HepG2 (cell line): ENCODE measurements around the gene FFAR2. TPM values are rescaled to one million over a fixed set of nuclear protein-coding genes. Genes with fewer than 3 reads are reported as not detected.

Experiments used
- ASH2L ChIP-seq: fragments of 300-600, 200-600 bp; sonication (generic); IDR thresholded peaks from 2 replicates; pipeline ENCODE4 v1.7.0; 2017; ENCODE audit warnings: low read depth, mild to moderate bottlenecking, moderate library complexity, mixed read lengths, low read length; ENCODE audit not compliant: insufficient read length
- BCL6 ChIP-seq: IDR thresholded peaks from 2 replicates; pipeline ENCODE4 v1.6.1; 2016; ENCODE audit warnings: missing genetic modification reagents, missing compliant biosample characterization
- ELF3 ChIP-seq: IDR thresholded peaks from 2 replicates; pipeline ENCODE4 v1.6.1; 2016; ENCODE audit warnings: missing genetic modification reagents, missing compliant biosample characterization
- MEIS1 ChIP-seq: sonication (generic); formaldehyde crosslinking; IDR thresholded peaks from 2 replicates; pipeline ENCODE4 v1.9.0; 2021; ENCODE audit warnings: mild to moderate bottlenecking, missing genetic modification reagents, moderate library complexity, borderline replicate concordance
- NR2F6 ChIP-seq, 2 experiments: IDR thresholded peaks; 2 replicates each; pipeline ENCODE4 v1.6.1; 2016; ENCODE audit warnings: antibody characterized with exemption in 1 of 2, mild to moderate bottlenecking in 1 of 2
- RBM39 ChIP-seq: fragments of 200-400 bp; formaldehyde crosslinking; IDR thresholded peaks from one replicate; pipeline ENCODE4 v1.6.1; 2018; ENCODE audit warnings: antibody characterized with exemption, mild to moderate bottlenecking, low read depth, low read length; ENCODE audit not compliant: poor library complexity, severe bottlenecking
- SPEN ChIP-seq: sonication (generic); formaldehyde crosslinking; IDR thresholded peaks from 2 replicates; pipeline ENCODE4 v1.5.1; 2020; ENCODE audit warnings: low read depth, mild to moderate bottlenecking, missing genetic modification reagents
- ZBTB20 ChIP-seq: sonication (generic); formaldehyde crosslinking; IDR thresholded peaks from 2 replicates; pipeline ENCODE4 v1.8.1; 2023; ENCODE audit warnings: missing genetic modification reagents, low read depth, mild to moderate bottlenecking, borderline replicate concordance
- ZKSCAN8 ChIP-seq: IDR thresholded peaks from 2 replicates; pipeline ENCODE4 v1.6.1; 2016; ENCODE audit warnings: borderline replicate concordance, missing genetic modification reagents, missing compliant biosample characterization
- ZNF232 ChIP-seq: sonication (generic); formaldehyde crosslinking; IDR thresholded peaks from 2 replicates; pipeline ENCODE4 v1.4.0; 2020; ENCODE audit warnings: missing genetic modification reagents, borderline replicate concordance
- ZNF3 ChIP-seq: IDR thresholded peaks from 2 replicates; pipeline ENCODE4 v1.7.0; 2017; ENCODE audit warnings: inconsistent platforms
- ZNF557 ChIP-seq: sonication (generic); formaldehyde crosslinking; IDR thresholded peaks from 2 replicates; pipeline ENCODE4 v1.4.0; 2020; ENCODE audit warnings: missing genetic modification reagents
- ZNF768 ChIP-seq: sonication (generic); formaldehyde crosslinking; IDR thresholded peaks from 2 replicates; pipeline ENCODE4 v1.4.0; 2020; ENCODE audit warnings: missing genetic modification reagents
- ZNF879 ChIP-seq: sonication (generic); formaldehyde crosslinking; IDR thresholded peaks from 2 replicates; pipeline ENCODE4 v1.8.1; 2023; ENCODE audit warnings: missing genetic modification reagents
- polyA plus RNA-seq, 8 experiments: library from polyadenylated mRNA; depleted of rRNA in 3 of 8; stranded (reverse) in 7 of 8; unstranded in 1 of 8; fragments of >200 nt; fragmentation: Illumina TruSeq in 4 of 8; extraction: Trizol in 4 of 8; gene quantifications; 2 replicates each; pipeline versions ENCODE4 v1.2.1 to v1.2.3, GENCODE V29; 2011 to 2016; ENCODE audit warnings: low read depth in 4 of 8, missing spikeins in 1 of 8, mixed read lengths in 1 of 8; ENCODE audit not compliant: insufficient read depth in 1 of 8
- total RNA-seq, 5 experiments: library from RNA; depleted of rRNA; stranded (reverse); fragments of >200 nt; fragmentation: Illumina TruSeq; extraction: Trizol; gene quantifications; 2 replicates each; pipeline ENCODE4 v1.2.3, GENCODE V29; 2016; ENCODE audit warnings: low read depth in 1 of 5
- TF ChIP-seq, protein P1 (sequence below): sonication (generic); formaldehyde crosslinking; IDR thresholded peaks from 2 replicates; pipeline ENCODE4 v1.5.1; 2020; ENCODE audit warnings: mild to moderate bottlenecking, missing genetic modification reagents, borderline replicate concordance
- TF ChIP-seq, protein P2 (sequence below): IDR thresholded peaks from 2 replicates; pipeline ENCODE4 v1.6.1; 2012; ENCODE audit warnings: inconsistent platforms
- TF ChIP-seq, protein P3 (sequence below): sonication (generic); formaldehyde crosslinking; IDR thresholded peaks from 2 replicates; pipeline ENCODE4 v1.8.0; 2022; ENCODE audit warnings: mild to moderate bottlenecking, missing genetic modification reagents

Gene FFAR2
- total and polyA plus RNA-seq, 2 of the 13 experiments (the other 11 are each of a cell fraction or from before 2014, with no cell fraction given): 0.12 TPM; not detected in 1

DNA sequence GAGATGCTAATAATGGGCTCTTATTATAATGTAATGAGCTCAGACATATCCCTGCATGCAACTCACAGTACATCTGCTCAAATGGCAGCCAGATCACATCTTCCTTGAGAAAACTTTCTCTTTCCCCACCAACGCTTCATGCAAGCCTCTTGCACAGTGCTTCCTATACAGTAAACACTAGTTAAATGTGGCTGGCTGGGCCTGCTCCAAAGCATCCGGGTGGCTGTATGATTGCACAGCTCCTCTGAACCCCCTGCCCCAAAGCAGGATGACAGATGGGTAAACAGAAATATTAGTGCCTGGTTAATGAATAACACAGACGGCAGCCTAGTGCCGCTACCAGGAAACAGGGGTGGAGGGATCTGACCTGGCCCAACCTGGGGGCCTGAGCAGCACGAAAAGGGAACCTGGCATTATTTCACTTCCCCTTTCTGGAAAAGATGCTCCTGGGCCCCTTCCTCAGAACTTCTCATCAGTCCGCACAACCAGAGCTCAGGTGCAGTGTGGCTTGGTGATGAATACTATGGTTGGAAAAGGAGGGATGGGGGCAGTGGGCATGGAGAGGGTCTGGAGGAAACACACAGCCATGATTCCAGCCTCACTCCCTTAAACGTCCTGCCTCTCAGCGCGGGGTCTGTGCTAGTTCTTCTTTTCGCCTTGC is 10.8 kb downstream of the FFAR2 start (continued):
- TF ChIP-seq, protein P1, sequence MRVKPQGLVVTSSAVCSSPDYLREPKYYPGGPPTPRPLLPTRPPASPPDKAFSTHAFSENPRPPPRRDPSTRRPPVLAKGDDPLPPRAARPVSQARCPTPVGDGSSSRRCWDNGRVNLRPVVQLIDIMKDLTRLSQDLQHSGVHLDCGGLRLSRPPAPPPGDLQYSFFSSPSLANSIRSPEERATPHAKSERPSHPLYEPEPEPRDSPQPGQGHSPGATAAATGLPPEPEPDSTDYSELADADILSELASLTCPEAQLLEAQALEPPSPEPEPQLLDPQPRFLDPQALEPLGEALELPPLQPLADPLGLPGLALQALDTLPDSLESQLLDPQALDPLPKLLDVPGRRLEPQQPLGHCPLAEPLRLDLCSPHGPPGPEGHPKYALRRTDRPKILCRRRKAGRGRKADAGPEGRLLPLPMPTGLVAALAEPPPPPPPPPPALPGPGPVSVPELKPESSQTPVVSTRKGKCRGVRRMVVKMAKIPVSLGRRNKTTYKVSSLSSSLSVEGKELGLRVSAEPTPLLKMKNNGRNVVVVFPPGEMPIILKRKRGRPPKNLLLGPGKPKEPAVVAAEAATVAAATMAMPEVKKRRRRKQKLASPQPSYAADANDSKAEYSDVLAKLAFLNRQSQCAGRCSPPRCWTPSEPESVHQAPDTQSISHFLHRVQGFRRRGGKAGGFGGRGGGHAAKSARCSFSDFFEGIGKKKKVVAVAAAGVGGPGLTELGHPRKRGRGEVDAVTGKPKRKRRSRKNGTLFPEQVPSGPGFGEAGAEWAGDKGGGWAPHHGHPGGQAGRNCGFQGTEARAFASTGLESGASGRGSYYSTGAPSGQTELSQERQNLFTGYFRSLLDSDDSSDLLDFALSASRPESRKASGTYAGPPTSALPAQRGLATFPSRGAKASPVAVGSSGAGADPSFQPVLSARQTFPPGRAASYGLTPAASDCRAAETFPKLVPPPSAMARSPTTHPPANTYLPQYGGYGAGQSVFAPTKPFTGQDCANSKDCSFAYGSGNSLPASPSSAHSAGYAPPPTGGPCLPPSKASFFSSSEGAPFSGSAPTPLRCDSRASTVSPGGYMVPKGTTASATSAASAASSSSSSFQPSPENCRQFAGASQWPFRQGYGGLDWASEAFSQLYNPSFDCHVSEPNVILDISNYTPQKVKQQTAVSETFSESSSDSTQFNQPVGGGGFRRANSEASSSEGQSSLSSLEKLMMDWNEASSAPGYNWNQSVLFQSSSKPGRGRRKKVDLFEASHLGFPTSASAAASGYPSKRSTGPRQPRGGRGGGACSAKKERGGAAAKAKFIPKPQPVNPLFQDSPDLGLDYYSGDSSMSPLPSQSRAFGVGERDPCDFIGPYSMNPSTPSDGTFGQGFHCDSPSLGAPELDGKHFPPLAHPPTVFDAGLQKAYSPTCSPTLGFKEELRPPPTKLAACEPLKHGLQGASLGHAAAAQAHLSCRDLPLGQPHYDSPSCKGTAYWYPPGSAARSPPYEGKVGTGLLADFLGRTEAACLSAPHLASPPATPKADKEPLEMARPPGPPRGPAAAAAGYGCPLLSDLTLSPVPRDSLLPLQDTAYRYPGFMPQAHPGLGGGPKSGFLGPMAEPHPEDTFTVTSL (CRISPR knock-in tag): no peak; the same call in 1 of the 2 replicates
- TF ChIP-seq, protein P2, sequence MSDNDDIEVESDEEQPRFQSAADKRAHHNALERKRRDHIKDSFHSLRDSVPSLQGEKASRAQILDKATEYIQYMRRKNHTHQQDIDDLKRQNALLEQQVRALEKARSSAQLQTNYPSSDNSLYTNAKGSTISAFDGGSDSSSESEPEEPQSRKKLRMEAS: peak; percentile 53
- peak; percentile 42; the same call in 1 of the 2 replicates for TF ChIP-seq ZNF3 (CRISPR knock-in tag)
- TF ChIP-seq ZNF232 (CRISPR knock-in tag): peak; percentile 50; the same call in 1 of the 2 replicates
- peak; percentile 95 for TF ChIP-seq ASH2L
- TF ChIP-seq ZBTB20: peak; percentile 74; the same call in 1 of the 2 replicates
- peak; percentile 74; the same call in 1 of the 2 replicates for TF ChIP-seq ZKSCAN8
- peak; percentile 38; the same call in 1 of the 2 replicates for TF ChIP-seq ZNF768 (CRISPR knock-in tag)
- TF ChIP-seq, protein P3, sequence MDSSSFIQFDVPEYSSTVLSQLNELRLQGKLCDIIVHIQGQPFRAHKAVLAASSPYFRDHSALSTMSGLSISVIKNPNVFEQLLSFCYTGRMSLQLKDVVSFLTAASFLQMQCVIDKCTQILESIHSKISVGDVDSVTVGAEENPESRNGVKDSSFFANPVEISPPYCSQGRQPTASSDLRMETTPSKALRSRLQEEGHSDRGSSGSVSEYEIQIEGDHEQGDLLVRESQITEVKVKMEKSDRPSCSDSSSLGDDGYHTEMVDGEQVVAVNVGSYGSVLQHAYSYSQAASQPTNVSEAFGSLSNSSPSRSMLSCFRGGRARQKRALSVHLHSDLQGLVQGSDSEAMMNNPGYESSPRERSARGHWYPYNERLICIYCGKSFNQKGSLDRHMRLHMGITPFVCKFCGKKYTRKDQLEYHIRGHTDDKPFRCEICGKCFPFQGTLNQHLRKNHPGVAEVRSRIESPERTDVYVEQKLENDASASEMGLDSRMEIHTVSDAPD: peak; percentile 67; the same call in 1 of the 2 replicates
- TF ChIP-seq ZNF879 (CRISPR knock-in tag): no peak
- TF ChIP-seq ZNF557: no peak
- TF ChIP-seq NR2F6 (IDR thresholded peaks at IDR 0.05): peak; percentile 75
- peak; percentile 80 for TF ChIP-seq NR2F6 (CRISPR knock-in tag; IDR thresholded peaks at IDR 0.05)
- TF ChIP-seq SPEN (CRISPR knock-in tag): peak; percentile 53; the same call in 1 of the 2 replicates
- peak; percentile 81 for TF ChIP-seq BCL6
- TF ChIP-seq RBM39: peak; percentile 46
- peak; percentile 97 for TF ChIP-seq ELF3 (CRISPR knock-in tag)
- TF ChIP-seq MEIS1 (CRISPR knock-in tag): peak; percentile 83
